A549 (cell line): Measurements from ENCODE around the gene PLPPR1. TPM values are rescaled to one million over a fixed set of nuclear protein-coding genes. Genes with fewer than 3 reads are reported as not detected.

Experiments
- ATAC-seq, 2 experiments: fragments of 200-7000 bp in 1 of 2; fragments of >200 bp in 1 of 2; cut with Nextera tagmentation in 1 of 2; cut with Tn5 transposase in 1 of 2; 3 replicates each; pipeline versions ENCODE4 v1.8.0 to v1.9.1; 2018 to 2020; ENCODE audit warnings: mild to moderate bottlenecking in 1 of 2, moderate library complexity in 1 of 2
- CTCF ChIA-PET: fragments of 300-600 bp; sonication (Branson Sonifier 250); formaldehyde crosslinking; extraction: SDS; loops from one replicate; lab custom pipeline; 2021; ENCODE audit warnings: antibody characterized with exemption, inconsistent platforms; lab: Yijun Ruan, JAX
- POLR2A ChIA-PET: fragments of 350-600 bp; formaldehyde crosslinking; extraction: SDS; loops from one replicate; lab custom pipeline; 2021; ENCODE audit warnings: antibody characterized with exemption, inconsistent platforms; lab: Yijun Ruan, JAX
- DNase-seq, 2 experiments: peaks; one replicate each; pipeline versions ENCODE4 v3.0.0 to v3.0.0-alpha.2; 2011 to 2016; ENCODE audit warnings: low read depth in 1 of 2, low spot score in 1 of 2
- FAIRE-seq: peaks from 2 replicates; lab custom pipeline; 2011; peaks lifted over from hg19 to GRCh38; lab: Jason Lieb, UNC
- H3K27ac ChIP-seq, 2 experiments: fragments of >200 bp; sonication (Bioruptor Twin); formaldehyde crosslinking; 3 replicates each; pipeline ENCODE4 v1.5.1; 2016 to 2017
- H3K4me1 ChIP-seq: fragments of >200 bp; sonication (Bioruptor Twin); formaldehyde crosslinking; 3 replicates; pipeline ENCODE4 v1.6.1; 2016
- H3K4me2 ChIP-seq: fragments of >200 bp; sonication (Bioruptor Twin); formaldehyde crosslinking; 3 replicates; pipeline ENCODE4 v1.6.1; 2016
- H3K4me3 ChIP-seq: fragments of >200 bp; sonication (Bioruptor Twin); formaldehyde crosslinking; 3 replicates; pipeline ENCODE4 v1.5.1; 2016
- H3K9me3 ChIP-seq: fragments of >200 bp; sonication (Bioruptor Twin); formaldehyde crosslinking; 3 replicates; pipeline ENCODE4 v1.6.1; 2016
- BHLHE40 ChIP-seq: IDR thresholded peaks from 2 replicates; pipeline ENCODE4 v1.6.1; 2012; ENCODE audit warnings: low read depth, low read length, inconsistent platforms
- CHD2 ChIP-seq: fragments of 150-350 bp; IDR thresholded peaks from 2 replicates; pipeline ENCODE4 v1.6.1; 2014; ENCODE audit warnings: low read length; ENCODE audit not compliant: partially characterized antibody
- CHD4 ChIP-seq: fragments of 200-600 bp; sonication (generic); IDR thresholded peaks from 2 replicates; pipeline ENCODE4 v1.6.1; 2016; ENCODE audit warnings: antibody characterized with exemption, mild to moderate bottlenecking, borderline replicate concordance
- EHMT2 ChIP-seq: fragments of 200-600 bp; sonication (generic); IDR thresholded peaks from 2 replicates; pipeline ENCODE4 v1.6.1; 2016; ENCODE audit warnings: antibody characterized with exemption, low read depth, mild to moderate bottlenecking, moderate library complexity
- ELK1 ChIP-seq: fragments of 150-350 bp; IDR thresholded peaks from 2 replicates; pipeline ENCODE4 v1.6.1; 2014; ENCODE audit warnings: low read depth, mild to moderate bottlenecking, low read length
- EP300 ChIP-seq, 2 experiments: fragments of >200 bp; sonication (Bioruptor Twin); formaldehyde crosslinking; IDR thresholded peaks; 2 replicates in 1 of 2; 3 replicates in 1 of 2; pipeline ENCODE4 v1.6.1; 2016 to 2017
- FOXS1 ChIP-seq: fragments of 250-450 bp; sonication (Bioruptor Pico); IDR thresholded peaks from 2 replicates; pipeline ENCODE4 v1.5.0; 2020; ENCODE audit warnings: mild to moderate bottlenecking, moderate library complexity
- GATA3 ChIP-seq: IDR thresholded peaks from 2 replicates; pipeline ENCODE4 v1.6.1; 2012; ENCODE audit warnings: borderline replicate concordance
- HMGXB4 ChIP-seq: fragments of 250-450 bp; sonication (Bioruptor Pico); IDR thresholded peaks from 2 replicates; pipeline ENCODE4 v1.5.0; 2021; ENCODE audit warnings: mild to moderate bottlenecking, moderate library complexity, borderline replicate concordance
- HOXA7 ChIP-seq: fragments of 250-450 bp; sonication (Bioruptor Pico); IDR thresholded peaks from 2 replicates; pipeline ENCODE4 v1.5.0; 2020; ENCODE audit warnings: mild to moderate bottlenecking, moderate library complexity
- HOXB13 ChIP-seq: fragments of 250-450 bp; sonication (Bioruptor Pico); IDR thresholded peaks from 2 replicates; pipeline ENCODE4 v1.5.0; 2020; ENCODE audit warnings: low read depth, mild to moderate bottlenecking, moderate library complexity
- HOXB5 ChIP-seq: fragments of 250-450 bp; sonication (Bioruptor Pico); IDR thresholded peaks from 2 replicates; pipeline ENCODE4 v1.5.0; 2020; ENCODE audit warnings: mild to moderate bottlenecking, moderate library complexity
- JUN ChIP-seq, 2 experiments: fragments of >200 bp; sonication (Bioruptor Twin); formaldehyde crosslinking; IDR thresholded peaks; 2 replicates in 1 of 2; 3 replicates in 1 of 2; pipeline ENCODE4 v1.6.1; 2016 to 2017
- MAFK ChIP-seq: fragments of 450-650 bp; IDR thresholded peaks from 2 replicates; pipeline ENCODE4 v1.6.1; 2014; ENCODE audit not compliant: partially characterized antibody
- NPAS2 ChIP-seq: fragments of 250-450 bp; sonication (Bioruptor Pico); IDR thresholded peaks from 2 replicates; pipeline ENCODE4 v1.8.0; 2022; ENCODE audit warnings: mild to moderate bottlenecking, moderate library complexity, borderline replicate concordance
- POLR2A ChIP-seq: IDR thresholded peaks from 2 replicates; pipeline ENCODE4 v1.6.1; 2012; ENCODE audit warnings: mild to moderate bottlenecking, low read length
- RAD21 ChIP-seq, 2 experiments: fragments of >200 bp in 1 of 2; sonication (Bioruptor Twin) in 1 of 2; formaldehyde crosslinking in 1 of 2; IDR thresholded peaks in 1 of 2; conservative IDR thresholded peaks in 1 of 2; 2 replicates in 1 of 2; 3 replicates in 1 of 2; pipeline ENCODE4 v1.6.1; 2012 to 2018; ENCODE audit warnings: inconsistent platforms in 1 of 2
- RNF2 ChIP-seq: fragments of 200-600 bp; sonication (generic); IDR thresholded peaks from 2 replicates; pipeline ENCODE4 v1.6.1; 2016; ENCODE audit warnings: low read depth, mild to moderate bottlenecking, antibody characterized with exemption, moderate library complexity, borderline replicate concordance
- SMC3 ChIP-seq: fragments of >200 bp; sonication (Bioruptor Twin); formaldehyde crosslinking; IDR thresholded peaks from 3 replicates; pipeline ENCODE4 v1.6.1; 2018; ENCODE audit warnings: inconsistent platforms
- ZSCAN20 ChIP-seq: fragments of 250-450 bp; sonication (Bioruptor Pico); IDR thresholded peaks from 2 replicates; pipeline ENCODE4 v1.8.0; 2022; ENCODE audit warnings: mild to moderate bottlenecking, moderate library complexity
- WGBS: methylation state at CpG from one replicate; pipeline ENCODE4 v1.1.6; 2017; ENCODE audit errors: missing lambda C conversion rate; 5-methylcytosine and 5-hydroxymethylcytosine counted together
- polyA plus RNA-seq, 4 experiments: library from polyadenylated mRNA; depleted of rRNA in 3 of 4; stranded (reverse); fragments of >200 nt; fragmentation: RNase III in 1 of 4; extraction: RNeasy Plus Mini Kit Qiagen cat#74134 plus additional on column Dnase treatment in 1 of 4; gene quantifications; 2 replicates in 3 of 4; 3 replicates in 1 of 4; pipeline ENCODE4 v1.2.3, GENCODE V29; 2011 to 2017
- TF ChIP-seq, protein P1 (sequence below): fragments of >200 bp; sonication (Bioruptor Twin); formaldehyde crosslinking; IDR thresholded peaks from 3 replicates; pipeline ENCODE4 v1.5.1; 2016
- TF ChIP-seq, protein P2 (sequence below): fragments of 250-450 bp; sonication (Bioruptor Pico); IDR thresholded peaks from 2 replicates; pipeline ENCODE4 v1.5.0; 2020; ENCODE audit warnings: low read depth, mild to moderate bottlenecking, moderate library complexity

Gene PLPPR1
- polyA plus RNA-seq, 2 of the 4 experiments (the other 2 are of a cell fraction), result 0.06 to 1.2 TPM

GRCh38 chr9:101220341-101220740 lies 191.8 kb downstream of the PLPPR1 start (continued):
- TF ChIP-seq, protein P1, sequence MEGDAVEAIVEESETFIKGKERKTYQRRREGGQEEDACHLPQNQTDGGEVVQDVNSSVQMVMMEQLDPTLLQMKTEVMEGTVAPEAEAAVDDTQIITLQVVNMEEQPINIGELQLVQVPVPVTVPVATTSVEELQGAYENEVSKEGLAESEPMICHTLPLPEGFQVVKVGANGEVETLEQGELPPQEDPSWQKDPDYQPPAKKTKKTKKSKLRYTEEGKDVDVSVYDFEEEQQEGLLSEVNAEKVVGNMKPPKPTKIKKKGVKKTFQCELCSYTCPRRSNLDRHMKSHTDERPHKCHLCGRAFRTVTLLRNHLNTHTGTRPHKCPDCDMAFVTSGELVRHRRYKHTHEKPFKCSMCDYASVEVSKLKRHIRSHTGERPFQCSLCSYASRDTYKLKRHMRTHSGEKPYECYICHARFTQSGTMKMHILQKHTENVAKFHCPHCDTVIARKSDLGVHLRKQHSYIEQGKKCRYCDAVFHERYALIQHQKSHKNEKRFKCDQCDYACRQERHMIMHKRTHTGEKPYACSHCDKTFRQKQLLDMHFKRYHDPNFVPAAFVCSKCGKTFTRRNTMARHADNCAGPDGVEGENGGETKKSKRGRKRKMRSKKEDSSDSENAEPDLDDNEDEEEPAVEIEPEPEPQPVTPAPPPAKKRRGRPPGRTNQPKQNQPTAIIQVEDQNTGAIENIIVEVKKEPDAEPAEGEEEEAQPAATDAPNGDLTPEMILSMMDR, result no peak
- TF ChIP-seq SMC3 (no peak), RAD21 (conservative IDR thresholded peaks at IDR 0.05 in 1 of 2, IDR thresholded peaks at IDR 0.05 in 1 of 2) (no peak), ELK1 (no peak)

DNA sequence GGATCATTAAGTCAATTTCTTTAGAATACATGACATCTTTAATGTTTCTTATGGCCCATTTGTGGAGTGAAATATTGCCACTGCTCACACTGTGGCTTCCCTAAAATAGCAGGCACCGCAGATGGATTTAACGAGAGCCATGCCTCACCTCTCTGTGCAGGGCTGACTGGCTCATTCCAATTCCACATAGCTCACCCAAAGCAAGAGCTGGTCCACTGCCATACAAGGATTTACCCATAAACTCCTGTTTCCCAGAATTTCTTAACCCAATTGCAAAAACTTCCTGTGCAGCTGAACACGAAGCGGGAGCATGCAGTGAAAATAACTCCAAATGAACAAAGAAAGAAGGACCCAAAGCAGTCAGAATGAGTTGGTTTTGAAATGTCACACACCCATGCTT lies 196.7 kb downstream of the PLPPR1 start:
- 94% methylated on average over 4 of the region's 4 CpGs for WGBS
- TF ChIP-seq CHD4 (no peak), NPAS2 (CRISPR knock-in tag) (no peak), ZSCAN20 (no peak), HMGXB4 (CRISPR knock-in tag) (no peak), MAFK (no peak), HOXB5 (CRISPR knock-in tag) (no peak), RNF2 (no peak), JUN (IDR thresholded peaks at IDR 0.05) (no peak), CHD2 (no peak), GATA3 (no peak), HOXB13 (CRISPR knock-in tag) (no peak), HOXA7 (no peak), FOXS1 (CRISPR knock-in tag) (no peak), EP300 (IDR thresholded peaks at IDR 0.05) (no peak), BHLHE40 (no peak), EHMT2 (no peak), POLR2A (no peak)
- TF ChIP-seq, protein P2, sequence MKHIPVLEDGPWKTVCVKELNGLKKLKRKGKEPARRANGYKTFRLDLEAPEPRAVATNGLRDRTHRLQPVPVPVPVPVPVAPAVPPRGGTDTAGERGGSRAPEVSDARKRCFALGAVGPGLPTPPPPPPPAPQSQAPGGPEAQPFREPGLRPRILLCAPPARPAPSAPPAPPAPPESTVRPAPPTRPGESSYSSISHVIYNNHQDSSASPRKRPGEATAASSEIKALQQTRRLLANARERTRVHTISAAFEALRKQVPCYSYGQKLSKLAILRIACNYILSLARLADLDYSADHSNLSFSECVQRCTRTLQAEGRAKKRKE (CRISPR knock-in tag), result no peak
- TF ChIP-seq, protein P1, result no peak
- ChIA-PET POLR2A (no interaction called here), CTCF (interaction anchor here (1.0 to 1.2 kb wide), 2 partner anchors 10 to 106 kb away, joined by 3 to 5 read pairs; no protein-coding TSS in a partner anchor)
- Histone ChIP-seq H3K4me3 (no peak overlapping the region), H3K27ac (no peak overlapping the region), H3K4me1 (no peaks in the 10 kb centered on the region), H3K4me2 (no peak overlapping the region), H3K9me3 (no peaks in the 10 kb centered on the region)
- FAIRE-seq, result no peak
- DNase-seq, result no peak
- ATAC-seq, result no peak
